Lung (tissue), 12 donors: Measurements from ENCODE around the gene TTC28. TPM values are rescaled to one million over a fixed set of nuclear protein-coding genes. Genes with fewer than 3 reads are reported as not detected.
"Not testable (repeated sequence)": the region's sequence is repeated elsewhere in the genome, so short reads cannot be mapped to it uniquely, and the experiment has no call there.

ENCODE experiments used
- ATAC-seq: fragments of 200-7000 bp; cut with Tn5 transposase; one replicate; pipeline ENCODE4 v1.9.1; 2020; ENCODE audit warnings: moderate number of reproducible peaks; ENCODE audit not compliant: insufficient read depth, low FRiP score
- DNase-seq, 3 donors: peaks; one replicate each; pipeline ENCODE4 v3.0.0-alpha.2; 2013 to 2017
- H3K27ac ChIP-seq, 2 donors: one replicate each; pipeline ENCODE4 v1.5.1; 2013; ENCODE audit warnings: mild to moderate bottlenecking in 2 of 2, moderate library complexity in 2 of 2, control low read depth in 1 of 2, inconsistent platforms in 1 of 2, low read depth in 1 of 2, low read length in 1 of 2
- H3K27me3 ChIP-seq, 3 donors: one replicate each; pipeline ENCODE4 v1.5.1; 2013; ENCODE audit warnings: low read length in 2 of 3; ENCODE audit not compliant: control insufficient read depth in 3 of 3, insufficient read depth in 3 of 3
- H3K36me3 ChIP-seq, 4 donors: one replicate each; pipeline ENCODE4 v1.5.1; 2013; ENCODE audit warnings: low read length in 4 of 4, mild to moderate bottlenecking in 1 of 4, moderate library complexity in 1 of 4; ENCODE audit not compliant: control insufficient read depth in 4 of 4, insufficient read depth in 4 of 4
- H3K4me1 ChIP-seq, 5 donors: one replicate each; pipeline ENCODE4 v1.5.1; 2013; ENCODE audit warnings: low read length in 5 of 5, mild to moderate bottlenecking in 2 of 5, moderate library complexity in 1 of 5; ENCODE audit not compliant: control insufficient read depth in 5 of 5, insufficient read depth in 5 of 5
- H3K4me3 ChIP-seq: one replicate; pipeline ENCODE4 v1.5.1; 2013; ENCODE audit warnings: mild to moderate bottlenecking, control low read depth, moderate library complexity
- H3K9ac ChIP-seq, 2 donors: one replicate each; pipeline ENCODE4 v1.5.1; 2013; ENCODE audit warnings: low read length in 2 of 2, control low read depth in 1 of 2; ENCODE audit not compliant: insufficient read depth in 1 of 2
- H3K9me3 ChIP-seq, 4 donors: one replicate each; pipeline ENCODE4 v1.5.1; 2013; ENCODE audit warnings: low read length in 3 of 4, mild to moderate bottlenecking in 1 of 4, moderate library complexity in 1 of 4; ENCODE audit not compliant: control insufficient read depth in 4 of 4, insufficient read depth in 3 of 4
- CTCF ChIP-seq: IDR thresholded peaks from 2 replicates; pipeline ENCODE4 v1.5.1; 2012; ENCODE audit warnings: mild to moderate bottlenecking; ENCODE audit errors: control extremely low read depth, extremely low read depth
- WGBS, 2 donors: extraction: QIAGEN DNeasy Blood & Tissue Kit; methylation state at CpG; one replicate each; pipeline ENCODE4 v1.1.7; 2013; 5-methylcytosine and 5-hydroxymethylcytosine counted together
- polyA plus RNA-seq, 2 donors: library from polyadenylated mRNA; stranded (reverse); fragments of 200-250 nt; gene quantifications; one replicate each; pipeline ENCODE4 v1.2.1, GENCODE V29; 2013
- total RNA-seq, 2 donors: library from RNA; depleted of rRNA in 1 of 2; stranded (reverse); fragments of >200 nt in 1 of 2; gene quantifications; one replicate each; pipeline ENCODE4 v1.2.1, GENCODE V29; 2014 to 2021
- donor health status: control.
- donor health status: control.
- donor health status: Bipolar disorder and iron deficiency.
- donor health status: healthy.
- donor health status: DM: yes; HTN: yes; CAD: no.

TTC28 gene
- total and polyA plus RNA-seq, 4 donors = 4.7 to 72.2 (median 24.8) TPM

GRCh38 chr22:28217277-28217676 is 462.4 kb downstream of the TTC28 start:
- no peak overlapping the region for H3K4me3 ChIP-seq
- ATAC-seq = no peak
- no peak for DNase-seq
- no peaks in the 10 kb centered on the region for H3K9me3 ChIP-seq
- H3K4me1 ChIP-seq = peaks cover 0 to 7% (median 0%) of the 10 kb centered on the region in 5 donors
- WGBS, 2 donors = 86 to 98% methylated on average over 1 of the region's 1 CpG
- TF ChIP-seq CTCF = no peak
- H3K27me3 ChIP-seq = no peaks in the 10 kb centered on the region
- H3K9ac ChIP-seq = no peak overlapping the region
- no peaks in the 10 kb centered on the region for H3K36me3 ChIP-seq
- H3K27ac ChIP-seq = no peak overlapping the region

GRCh38 chr22:28214750-28215149 is 464.9 kb downstream of the TTC28 start:
- not testable (repeated sequence) for ATAC-seq, H3K27me3 ChIP-seq, H3K36me3 ChIP-seq, H3K4me1 ChIP-seq, DNase-seq, H3K9me3 ChIP-seq, H3K4me3 ChIP-seq, H3K27ac ChIP-seq, H3K9ac ChIP-seq
- 92 to 97% methylated on average over 5 of the region's 5 CpGs for WGBS, 2 donors

GRCh38 chr22:28209457-28209856 is 470.2 kb downstream of the TTC28 start:
- H3K36me3 ChIP-seq, H3K4me3 ChIP-seq, H3K27me3 ChIP-seq, ATAC-seq, H3K27ac ChIP-seq, H3K9ac ChIP-seq, DNase-seq, H3K9me3 ChIP-seq, H3K4me1 ChIP-seq: not testable (repeated sequence)
- WGBS, 2 donors = 77% methylated on average over 6 of the region's 6 CpGs

GRCh38 chr22:28208787-28209186 is 470.9 kb downstream of the TTC28 start:
- Histone ChIP-seq H3K9me3 (no peaks in the 10 kb centered on the region), H3K27me3 (no peaks in the 10 kb centered on the region), H3K4me3 (no peak overlapping the region), H3K4me1 (peaks cover 0 to 7% (median 3%) of the 10 kb centered on the region in 5 donors), H3K36me3 (no peaks in the 10 kb centered on the region), H3K27ac (no peak overlapping the region), H3K9ac (no peak overlapping the region)
- DNase-seq (no peak), ATAC-seq (no peak)
- 95 to 98% methylated on average over 2 of the region's 2 CpGs for WGBS, 2 donors
- no peak for TF ChIP-seq CTCF

GRCh38 chr22:28208036-28208435 is 471.6 kb downstream of the TTC28 start:
- Histone ChIP-seq H3K27me3 (no peaks in the 10 kb centered on the region), H3K9me3 (no peaks in the 10 kb centered on the region), H3K27ac (no peak overlapping the region), H3K36me3 (no peaks in the 10 kb centered on the region), H3K4me3 (no peak overlapping the region), H3K9ac (no peak overlapping the region), H3K4me1 (peaks cover 0 to 11% (median 3%) of the 10 kb centered on the region in 5 donors)
- no peak for DNase-seq
- 90 to 93% methylated on average over 2 of the region's 2 CpGs for WGBS, 2 donors
- TF ChIP-seq CTCF = no peak
- no peak for ATAC-seq
